GM19372 (cell line): ENCODE results near the gene DCLK1.

ENCODE experiments used
- ATAC-seq: cut with Tn5 transposase; IDR thresholded peaks from one replicate; pipeline ENCODE4 v1.9.1; 2021; ENCODE audit warnings: mild to moderate bottlenecking, low read depth, moderate library complexity; ENCODE audit not compliant: unreplicated experiment

Gene DCLK1

GRCh38 chr13:36131222-36131930 lies at the start of gene DCLK1:
DCLK1 (minus strand) TSS chr13:36131382.
- no peak for ATAC-seq

- ATAC-seq: no peak
Observed at GRCh38 chr13:36175621-36176020, 44.4 kb upstream of the DCLK1 start.

GRCh38 chr13:36174923-36175322 lies 43.7 kb upstream of the DCLK1 start:
- no peak for ATAC-seq

- no peak for ATAC-seq
Observed at GRCh38 chr13:36173571-36174322, 42.6 kb upstream of the DCLK1 start.

- no peak for ATAC-seq
Observed at GRCh38 chr13:36166046-36166445, 34.9 kb upstream of the DCLK1 start.

GRCh38 chr13:36163809-36164308 lies 32.7 kb upstream of the DCLK1 start:
- ATAC-seq: no peak

GRCh38 chr13:36163286-36163685 lies 32.1 kb upstream of the DCLK1 start:
- ATAC-seq: no peak

GRCh38 chr13:36160297-36160696 lies 29.1 kb upstream of the DCLK1 start:
- no peak for ATAC-seq

- ATAC-seq: no peak
Observed at GRCh38 chr13:36158611-36159010, 27.4 kb upstream of the DCLK1 start.

- no peak for ATAC-seq
Observed at GRCh38 chr13:36157480-36157879, 26.3 kb upstream of the DCLK1 start.

- ATAC-seq: no peak
Observed at GRCh38 chr13:36154567-36155291, 23.5 kb upstream of the DCLK1 start.

- no peak for ATAC-seq
Observed at GRCh38 chr13:36151591-36151990, 20.4 kb upstream of the DCLK1 start.

- no peak for ATAC-seq
Observed at GRCh38 chr13:36148446-36148845, 17.3 kb upstream of the DCLK1 start.

GRCh38 chr13:36147330-36147729 lies 16.1 kb upstream of the DCLK1 start:
- no peak for ATAC-seq

- ATAC-seq: no peak
Observed at GRCh38 chr13:36146511-36147269, 15.5 kb upstream of the DCLK1 start.

GRCh38 chr13:36143738-36144137 lies 12.6 kb upstream of the DCLK1 start:
- ATAC-seq: no peak

GRCh38 chr13:36142735-36143134 lies 11.6 kb upstream of the DCLK1 start:
- no peak for ATAC-seq

GRCh38 chr13:36135876-36136275 lies 4.7 kb upstream of the DCLK1 start:
- ATAC-seq: no peak

- no peak for ATAC-seq
Observed at GRCh38 chr13:36134632-36135031, 3.5 kb upstream of the DCLK1 start.

GRCh38 chr13:36133950-36134626 lies 2.9 kb upstream of the DCLK1 start:
- no peak for ATAC-seq
